HG03354 (cell line): ENCODE results near the gene IL21.

Source experiments
- ATAC-seq: cut with Tn5 transposase; IDR thresholded peaks from one replicate; pipeline ENCODE4 v1.9.1; 2021; ENCODE audit warnings: mild to moderate bottlenecking; ENCODE audit not compliant: unreplicated experiment, poor library complexity, severe bottlenecking

The IL21 gene

DNA sequence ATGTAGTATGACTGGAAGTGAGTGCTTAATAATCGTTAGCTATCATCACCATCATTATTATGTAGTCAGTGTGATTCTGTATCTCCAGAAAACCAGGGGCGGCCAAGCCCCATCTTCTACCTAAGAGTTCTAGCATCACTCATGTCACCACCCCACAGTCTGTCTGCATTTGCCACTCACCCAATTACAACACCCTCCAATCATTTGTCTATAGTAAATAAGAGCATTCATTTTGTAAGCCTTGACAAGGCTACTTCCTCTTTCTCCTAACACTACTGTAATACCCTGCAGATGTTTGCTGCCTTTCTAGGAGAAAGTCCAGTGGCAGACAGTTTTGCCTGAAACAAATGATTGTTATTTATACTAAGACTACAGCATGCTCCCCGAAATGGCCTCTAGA is 15.8 kb upstream of the IL21 start:
- ATAC-seq: peak; percentile 56

DNA sequence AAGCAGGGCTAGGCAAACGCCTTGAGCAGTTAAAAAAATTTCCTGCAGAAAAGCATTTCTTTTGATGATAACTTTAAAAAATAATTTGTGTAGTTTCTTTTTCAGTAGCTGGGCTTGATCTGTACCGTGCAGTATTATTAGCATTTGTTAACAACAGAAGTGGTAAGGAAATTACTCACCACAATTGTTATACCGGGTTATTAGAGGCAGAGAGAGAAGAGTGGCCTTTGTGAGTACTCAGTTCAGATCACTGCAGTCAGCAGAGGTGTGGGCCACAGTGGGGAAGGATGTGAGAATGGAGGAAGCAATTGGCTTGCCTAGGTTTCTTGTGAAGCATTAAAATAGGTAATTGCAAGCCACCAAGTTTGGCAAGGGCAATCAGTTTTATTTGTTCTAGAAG is 14.3 kb upstream of the IL21 start:
- ATAC-seq: no peak

DNA sequence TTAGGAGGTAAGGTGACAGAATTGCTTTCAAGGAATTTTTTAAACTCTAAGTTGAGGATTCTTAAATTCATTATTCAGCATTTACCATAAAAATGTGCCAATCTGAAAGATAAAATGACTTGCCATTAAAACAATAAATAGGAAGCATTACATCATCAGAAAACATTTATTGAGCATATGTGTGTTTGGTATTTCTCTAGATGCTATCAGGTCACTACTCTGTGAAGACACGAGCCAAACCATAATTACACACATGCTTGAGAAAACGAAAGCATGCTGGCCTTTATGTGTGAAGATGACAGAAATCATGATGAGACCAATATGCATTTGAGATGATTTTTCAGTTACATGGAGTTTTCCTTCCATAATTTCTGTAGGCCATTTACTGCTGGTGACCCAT is 12.3 kb upstream of the IL21 start:
- no peak for ATAC-seq

DNA sequence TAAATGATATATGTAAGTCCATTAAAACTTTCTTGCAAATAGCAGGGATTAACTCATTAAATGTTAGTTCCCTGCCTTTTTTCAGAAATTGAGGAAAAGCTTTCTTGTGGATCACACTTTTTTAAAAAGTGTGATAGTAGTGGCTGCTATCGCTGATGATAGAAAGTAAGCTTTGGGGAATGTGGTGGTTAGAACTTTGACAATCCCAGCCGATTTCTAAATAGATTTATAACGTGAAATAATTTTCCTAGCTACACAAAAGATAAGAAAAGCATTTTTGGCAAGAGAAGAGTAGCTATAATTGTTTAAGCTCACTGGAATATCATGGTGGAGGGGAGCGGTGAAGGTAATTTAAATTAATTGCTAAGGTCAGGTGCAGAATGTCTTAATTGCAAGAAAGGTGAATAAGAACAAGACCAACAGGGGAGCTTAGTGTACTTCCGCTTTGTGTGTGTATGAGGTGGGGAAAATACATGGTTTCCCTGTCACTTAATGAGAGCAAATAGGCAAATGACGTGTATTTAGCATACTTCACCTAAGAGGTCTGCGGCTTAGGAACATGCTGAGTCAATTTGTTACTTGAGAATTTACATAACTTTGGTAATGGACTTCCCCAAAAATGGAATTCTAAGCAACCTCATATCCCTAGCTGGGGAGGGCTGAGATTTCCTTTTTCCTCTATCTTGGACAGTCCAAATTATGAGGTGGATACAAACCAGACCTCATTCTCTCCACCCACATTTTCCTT is 11.7 kb upstream of the IL21 start:
- ATAC-seq: peak; percentile 81

DNA sequence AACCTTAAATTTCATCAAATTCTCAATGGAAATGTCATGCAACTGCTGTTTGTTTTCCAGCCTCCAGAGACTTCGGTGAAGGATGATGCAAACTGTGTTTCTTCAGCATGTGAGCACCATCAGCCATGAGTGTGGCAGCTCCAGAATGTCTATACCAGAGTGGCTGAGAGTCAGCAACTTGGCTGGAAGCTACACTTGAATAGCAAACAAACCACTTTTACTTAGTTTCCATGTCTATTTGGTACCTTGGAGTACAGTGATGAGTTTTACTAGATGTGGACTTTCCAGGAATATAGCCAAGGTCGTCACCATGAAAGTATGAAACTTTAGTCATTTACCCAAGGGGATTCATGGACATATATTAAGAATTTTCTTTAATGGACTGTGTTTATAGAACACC is 4.3 kb upstream of the IL21 start:
- no peak for ATAC-seq

DNA sequence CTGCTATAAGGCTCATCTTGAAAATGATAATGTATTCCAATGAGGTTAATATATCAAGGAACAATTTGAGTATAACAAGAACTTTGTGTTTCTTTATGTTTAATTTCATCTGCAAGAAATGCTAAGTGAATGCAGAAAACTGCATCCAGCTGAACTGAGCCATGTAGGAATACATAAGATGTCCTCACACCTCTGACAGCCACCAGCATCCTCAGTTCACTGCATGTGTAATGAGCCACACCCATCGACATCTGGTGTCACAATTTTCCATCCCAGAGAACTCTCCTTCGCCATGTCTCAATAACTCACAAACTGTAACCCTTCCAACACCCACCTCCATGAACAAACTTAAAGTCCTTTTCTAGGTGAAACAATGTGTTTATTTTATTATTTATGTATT is 3.3 kb upstream of the IL21 start:
- ATAC-seq: no peak

DNA sequence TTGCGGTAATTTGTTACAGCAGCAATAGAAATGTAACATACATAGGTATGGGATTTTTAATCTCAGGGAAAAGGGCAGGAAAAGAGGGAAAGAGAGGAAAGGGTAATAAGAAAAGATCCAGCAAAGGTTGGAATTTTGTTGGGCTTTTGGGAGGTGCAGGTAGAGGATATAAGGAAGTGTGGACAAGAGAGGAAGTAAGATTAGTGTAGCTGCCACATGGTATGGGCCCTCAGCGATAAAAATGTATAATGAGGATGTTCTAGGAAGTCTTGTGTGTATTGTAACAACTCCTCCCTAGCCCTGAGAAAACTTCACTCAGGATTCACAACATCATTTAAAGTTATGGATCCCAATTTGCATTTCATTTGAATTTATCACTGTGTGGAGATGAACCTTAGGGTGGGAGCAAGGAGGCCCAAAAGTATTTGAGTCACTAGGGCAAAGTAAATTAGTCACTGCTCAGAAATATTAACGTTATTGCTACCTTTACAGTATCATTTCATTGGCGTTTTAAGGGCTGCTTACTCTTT is 2.8 kb upstream of the IL21 start:
- no peak for ATAC-seq

DNA sequence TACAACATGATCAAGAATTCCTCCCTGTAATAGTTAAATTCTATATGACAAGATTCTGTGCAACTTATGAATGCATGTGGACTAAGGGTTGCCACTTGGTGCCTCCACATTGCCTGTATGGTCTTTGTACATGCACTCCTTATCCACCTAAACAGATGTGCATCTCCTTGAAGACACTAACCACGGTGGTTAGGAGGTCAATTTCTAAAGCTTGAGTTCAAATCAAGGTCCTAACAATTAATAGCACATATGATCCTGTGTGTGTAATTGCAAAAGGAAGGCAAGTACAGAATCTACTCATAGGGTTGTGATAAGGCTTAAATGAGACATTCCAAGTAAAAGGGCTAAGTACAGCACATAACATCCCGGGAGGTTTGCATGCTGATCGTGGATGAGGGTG is 1.5 kb upstream of the IL21 start:
- ATAC-seq: no peak

DNA sequence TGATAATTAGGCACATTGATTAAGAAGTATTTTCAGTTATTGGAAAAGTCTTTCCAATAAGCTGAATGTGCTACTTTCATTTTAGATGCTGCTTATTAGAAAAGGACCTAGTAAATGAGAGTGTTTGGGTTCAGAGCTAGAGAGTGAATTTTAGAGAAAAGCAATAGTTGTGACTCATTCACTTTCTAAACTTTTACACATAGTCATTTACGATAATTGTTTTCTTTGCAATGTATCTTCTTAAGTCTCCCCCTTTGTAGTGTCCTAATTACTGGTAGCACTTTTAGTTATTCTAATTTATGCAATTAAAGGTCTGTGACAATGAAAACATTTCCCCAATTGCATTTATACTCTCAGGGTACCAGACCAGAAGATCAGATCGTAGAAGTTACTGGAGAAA is 1.3 kb downstream of the IL21 start:
- no peak for ATAC-seq

DNA sequence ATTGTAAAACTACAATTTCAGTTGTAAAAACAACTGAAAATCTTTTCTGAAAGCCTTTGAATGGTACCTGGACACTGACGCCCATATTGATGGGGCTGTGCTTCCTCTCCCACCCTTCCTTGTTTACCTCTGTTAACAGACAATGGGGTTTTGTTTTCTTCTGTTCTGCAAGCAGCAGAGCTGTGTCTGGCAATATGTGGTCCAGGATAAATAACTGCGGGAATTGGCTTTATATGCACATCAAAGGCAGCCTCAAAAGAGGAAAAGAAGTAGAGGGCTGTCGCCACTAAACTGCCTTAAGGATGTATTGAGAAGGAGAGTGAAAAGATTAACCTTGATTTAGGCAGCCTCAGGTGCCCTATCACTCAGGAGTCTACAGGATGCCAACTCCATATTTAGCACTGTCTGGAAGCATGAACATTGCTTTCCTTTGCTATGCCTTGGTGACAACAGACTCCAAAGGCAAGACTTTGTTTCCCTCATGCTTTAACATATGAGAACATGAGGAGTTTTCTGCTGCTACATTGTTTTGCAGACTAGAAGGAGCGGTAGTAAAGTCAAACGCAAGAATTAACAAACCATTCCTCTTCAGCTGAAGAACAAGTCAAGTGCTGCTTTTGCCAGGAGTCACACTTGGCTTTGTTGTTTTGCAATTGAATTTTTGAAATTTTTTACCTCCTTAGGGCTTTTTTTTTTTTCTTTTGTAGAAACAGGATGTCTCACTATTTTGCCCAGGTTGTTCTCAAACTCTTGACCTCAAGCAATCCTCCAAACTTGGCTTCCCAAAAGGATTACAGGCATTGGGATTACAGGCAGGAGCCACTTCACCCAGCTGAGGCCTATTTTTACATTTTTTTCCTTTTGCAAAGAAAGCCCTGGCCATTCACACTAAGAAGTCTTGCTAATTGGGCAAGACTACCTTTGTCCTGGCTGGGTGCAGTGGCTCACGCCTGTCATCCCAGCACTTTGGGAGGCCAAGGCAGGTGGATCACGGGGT is 3.0 kb downstream of the IL21 start:
- ATAC-seq: no peak

DNA sequence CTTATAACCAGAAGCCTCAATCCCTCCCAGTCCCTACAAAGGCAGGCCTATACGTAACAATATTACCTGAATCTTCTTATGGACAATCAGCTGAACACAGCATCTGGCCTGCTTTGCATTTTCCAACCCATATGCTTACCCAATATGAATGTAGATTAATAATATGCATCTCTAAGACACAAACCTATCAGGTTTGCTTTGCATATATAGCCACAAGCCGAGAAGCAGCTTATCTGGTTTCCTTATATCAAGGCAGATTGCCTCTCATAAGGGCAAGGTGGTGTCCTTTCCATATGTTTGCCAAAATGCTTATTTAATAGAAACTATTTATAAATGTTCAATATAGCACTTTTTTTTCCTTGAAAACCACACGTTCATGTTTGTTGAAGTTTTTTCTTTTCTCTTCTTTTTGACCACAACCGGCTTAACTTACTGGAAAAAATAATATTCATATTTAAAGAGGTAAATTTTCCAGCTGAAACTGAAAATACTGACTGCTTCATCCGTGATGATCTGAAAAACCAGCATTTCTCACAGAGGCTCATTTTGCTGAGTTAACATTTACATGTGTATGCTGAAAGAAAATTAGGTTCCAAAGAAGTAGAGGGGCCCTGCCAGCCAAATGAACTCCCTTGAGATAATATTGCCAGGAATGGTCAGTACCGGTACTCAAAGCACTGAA is 3.8 kb downstream of the IL21 start:
- ATAC-seq: no peak

DNA sequence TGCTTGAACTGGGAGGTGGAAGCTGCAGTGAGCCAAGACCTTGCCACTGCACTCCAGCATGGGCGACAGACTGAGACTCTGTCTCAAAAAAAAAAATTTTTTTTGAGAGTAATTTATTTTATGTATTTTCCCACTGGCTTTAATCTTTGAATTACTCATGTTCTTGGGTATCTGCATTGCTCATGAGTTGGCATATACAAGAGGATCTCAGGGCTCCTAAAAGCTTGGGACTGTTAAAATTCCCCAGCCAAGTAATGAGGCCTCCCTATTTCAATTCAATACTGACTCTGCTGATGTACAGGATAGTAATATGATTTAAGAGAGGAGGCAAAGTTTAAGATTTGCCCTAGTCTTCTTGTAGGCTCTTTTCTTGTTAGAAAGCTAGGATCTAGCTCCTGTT is 6.2 kb downstream of the IL21 start:
- ATAC-seq: no peak

DNA sequence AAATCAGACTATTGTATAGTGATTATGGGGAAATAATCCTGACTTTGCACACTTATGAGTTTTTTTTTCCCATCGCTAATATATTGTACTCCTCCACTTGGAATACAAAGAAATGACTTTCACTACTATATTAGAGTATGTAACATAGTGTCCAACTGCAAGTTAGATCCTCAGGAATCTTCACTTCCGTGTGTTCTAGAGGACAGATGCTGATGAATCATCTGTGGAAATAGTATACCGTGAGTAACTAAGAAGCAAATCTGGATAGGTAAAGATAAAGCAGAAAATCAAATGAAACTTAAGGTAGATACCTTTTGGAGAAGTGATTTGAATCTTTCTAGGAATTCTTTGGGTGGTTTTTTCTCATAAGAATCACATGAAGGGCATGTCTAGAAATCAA is 8.3 kb downstream of the IL21 start:
- no peak for ATAC-seq

DNA sequence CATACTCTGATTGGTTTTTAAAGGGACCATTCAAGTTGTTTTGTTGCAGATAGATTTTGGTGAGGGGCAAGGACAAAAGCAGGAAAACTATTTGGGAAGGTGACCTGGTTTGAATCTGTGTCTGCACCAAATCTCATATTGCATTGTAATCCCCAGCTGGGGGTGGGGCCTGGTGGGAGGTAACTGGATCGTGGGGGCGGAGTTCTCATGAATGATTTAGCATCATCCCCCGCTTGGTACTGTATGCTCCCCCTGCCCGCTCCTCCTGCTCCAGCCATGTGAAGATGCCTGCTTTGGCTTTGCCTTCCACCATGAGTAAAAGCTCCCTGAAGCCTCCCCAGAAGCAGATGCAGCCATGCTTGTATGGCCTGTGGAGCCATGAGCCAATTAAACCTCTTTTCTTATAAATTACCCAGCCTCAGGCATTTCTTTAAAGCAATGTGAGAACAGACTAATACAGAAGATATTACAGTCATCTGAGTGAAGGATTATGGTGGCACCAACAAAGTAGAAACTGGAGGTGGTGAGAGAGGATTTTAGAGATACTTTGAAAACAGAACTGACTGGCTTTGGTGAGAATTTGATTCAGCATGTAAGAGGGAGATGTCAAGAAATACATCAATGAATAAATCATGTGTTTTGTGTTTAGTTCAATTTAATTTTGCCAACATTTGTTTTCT is 14.4 kb downstream of the IL21 start:
- no peak for ATAC-seq

DNA sequence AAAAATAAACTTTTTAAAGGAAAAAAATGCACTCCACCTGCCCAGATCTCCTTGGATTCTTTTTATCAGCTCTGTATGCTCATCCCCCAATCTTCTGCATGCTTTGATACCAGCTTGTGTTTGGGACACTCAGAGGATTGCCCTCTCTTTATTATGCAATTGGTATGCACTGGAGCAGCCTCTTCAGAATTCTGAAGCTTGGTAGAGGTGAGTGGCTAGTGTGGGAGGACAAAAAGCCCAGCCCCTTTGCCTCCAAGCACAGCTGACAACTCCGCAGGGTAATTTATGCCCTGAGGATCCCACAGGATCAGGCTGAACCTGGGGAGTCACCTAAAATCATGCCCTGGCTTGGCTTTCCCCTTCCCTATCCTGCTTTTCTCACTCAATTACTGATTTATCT is 16.7 kb downstream of the IL21 start:
- ATAC-seq: no peak

DNA sequence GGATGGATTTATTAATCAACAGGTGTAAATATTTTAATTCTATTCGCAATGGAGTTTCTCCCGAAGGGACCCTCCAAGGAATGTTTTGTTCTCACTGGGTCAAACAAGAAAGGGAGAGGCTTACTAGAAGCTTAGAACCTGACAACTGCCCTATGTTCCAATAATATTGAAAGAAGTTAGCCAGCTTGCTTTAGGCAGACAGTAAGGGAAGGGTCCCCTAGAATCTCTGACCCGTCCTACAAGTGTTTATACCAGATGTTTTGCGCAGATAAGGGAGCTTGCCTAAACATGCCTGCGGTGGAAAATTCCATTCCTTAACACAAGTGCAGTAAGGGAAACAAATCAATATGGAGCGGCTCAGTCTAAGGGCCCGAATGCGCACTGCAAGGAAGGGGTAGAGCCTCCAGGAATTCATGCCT is 17.7 kb downstream of the IL21 start:
- ATAC-seq: no peak

DNA sequence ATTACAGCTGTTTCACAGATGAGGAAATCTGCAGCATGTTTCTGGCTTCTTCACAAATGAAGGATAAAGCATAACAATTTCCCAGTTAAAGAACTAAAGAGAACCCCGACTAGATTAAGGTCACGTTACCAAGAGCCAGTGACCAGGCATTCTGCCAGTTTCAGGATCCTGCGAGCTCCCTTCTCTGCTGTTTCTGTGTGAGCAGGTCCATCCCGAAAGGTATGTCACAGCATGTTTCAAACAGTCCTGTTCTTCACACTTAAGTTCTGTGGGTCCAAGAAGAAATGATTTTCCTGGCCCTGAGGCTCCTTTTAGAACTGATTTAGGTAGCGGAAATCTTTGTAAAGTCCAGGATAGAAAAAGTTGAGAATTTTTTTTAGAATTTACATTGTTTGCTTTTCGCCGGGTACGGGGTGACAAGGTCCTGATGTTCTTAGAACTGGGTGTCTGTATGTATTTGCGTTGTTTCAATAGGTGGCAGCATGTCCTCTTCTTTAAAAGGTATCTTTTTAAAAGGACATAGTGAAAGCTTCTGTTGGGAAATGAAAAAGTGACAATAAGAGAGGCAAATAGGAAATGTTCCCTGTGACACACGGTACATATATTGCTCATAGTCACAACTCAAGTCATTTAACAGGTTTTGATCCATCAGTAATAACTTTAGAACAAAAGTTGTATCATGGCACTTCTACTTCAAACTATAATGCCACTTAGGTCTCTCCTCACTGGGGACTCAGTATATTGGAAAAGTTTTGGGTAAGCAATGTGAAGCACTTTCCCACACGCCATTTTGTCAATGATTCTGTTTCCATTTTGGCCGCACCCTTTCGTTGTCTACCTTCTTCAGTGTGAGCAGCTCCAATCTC is 18.4 kb downstream of the IL21 start:
- peak; percentile 62 for ATAC-seq

DNA sequence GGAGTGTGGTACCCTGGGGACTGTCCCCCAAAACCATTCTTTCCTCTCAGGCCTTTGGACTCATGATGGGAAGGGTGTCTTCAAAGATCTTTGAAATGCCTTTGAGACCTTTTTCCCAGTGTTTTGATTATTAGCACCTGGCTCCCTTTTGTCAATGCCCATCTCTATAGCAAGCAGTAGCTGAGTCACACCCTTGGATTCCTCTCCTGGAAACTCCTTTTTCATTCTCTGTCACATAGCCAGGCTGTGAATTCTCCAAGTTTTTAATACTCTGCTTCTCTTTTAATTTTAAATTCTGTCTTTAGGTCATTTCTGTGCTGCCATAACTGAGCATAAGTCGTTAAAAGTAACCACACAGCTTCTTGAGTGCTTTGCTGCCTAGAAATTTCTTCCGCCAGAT is 29.7 kb downstream of the IL21 start:
- no peak for ATAC-seq
